HG03565 (cell line): ENCODE results near the gene TUBAL3.
A peak's percentile ranks its signal among the peaks of the same experiment; 100 is the strongest.
"Not testable (repeated sequence)": the region's sequence is repeated elsewhere in the genome, so short reads cannot be mapped to it uniquely, and the experiment has no call there.

Experiments used
- ATAC-seq: cut with Tn5 transposase; IDR thresholded peaks from one replicate; pipeline ENCODE4 v1.9.1; 2021; ENCODE audit warnings: mild to moderate bottlenecking, moderate library complexity; ENCODE audit not compliant: unreplicated experiment

TUBAL3 gene

GRCh38 chr10:5424751-5425150, 20.1 kb upstream of the TUBAL3 start:
- no peak for ATAC-seq

- ATAC-seq = no peak
Measured at GRCh38 chr10:5423771-5424170, 19.1 kb upstream of the TUBAL3 start.

GRCh38 chr10:5419466-5420094, 15.0 kb upstream of the TUBAL3 start:
- ATAC-seq = no peak

GRCh38 chr10:5418584-5418983, 14.0 kb upstream of the TUBAL3 start:
- no peak for ATAC-seq

- no peak for ATAC-seq
Measured at GRCh38 chr10:5416981-5417380, 12.4 kb upstream of the TUBAL3 start.

GRCh38 chr10:5413012-5413938, 8.6 kb upstream of the TUBAL3 start:
- ATAC-seq = no peak

- ATAC-seq = peak; percentile 96
Measured at GRCh38 chr10:5412277-5412941, 7.8 kb upstream of the TUBAL3 start, which contains the start of gene NET1. Gene NET1, plus strand, starts transcription at chr10:5412557. Its CDS starts 136 bp downstream, at chr10:5412693.

GRCh38 chr10:5411941-5412276, 7.3 kb upstream of the TUBAL3 start:
- ATAC-seq = no peak

GRCh38 chr10:5410787-5411186, 6.2 kb upstream of the TUBAL3 start:
- ATAC-seq = not testable (repeated sequence)

- ATAC-seq = no peak
Measured at GRCh38 chr10:5406918-5407317, 2.3 kb upstream of the TUBAL3 start.

- no peak for ATAC-seq
Measured at GRCh38 chr10:5402798-5403197, 1.8 kb downstream of the TUBAL3 start.

- ATAC-seq = no peak
Measured at GRCh38 chr10:5400468-5401240, 4.0 kb downstream of the TUBAL3 start.

- no peak for ATAC-seq
Measured at GRCh38 chr10:5399332-5399731, 5.3 kb downstream of the TUBAL3 start.

- no peak for ATAC-seq
Measured at GRCh38 chr10:5396556-5397300, 7.9 kb downstream of the TUBAL3 start.

GRCh38 chr10:5395168-5395567, 9.5 kb downstream of the TUBAL3 start:
- no peak for ATAC-seq

GRCh38 chr10:5393529-5393928, 11.1 kb downstream of the TUBAL3 start:
- ATAC-seq = no peak

GRCh38 chr10:5391790-5392189, 12.8 kb downstream of the TUBAL3 start:
- ATAC-seq = no peak

- ATAC-seq = no peak
Measured at GRCh38 chr10:5390607-5391205, 13.9 kb downstream of the TUBAL3 start.

GRCh38 chr10:5387169-5387568, 17.5 kb downstream of the TUBAL3 start:
- no peak for ATAC-seq

GRCh38 chr10:5385224-5385623, 19.4 kb downstream of the TUBAL3 start:
- ATAC-seq = no peak
